Hematopoietic multipotent progenitor cell treated with erythropoietin and hydrocortisone succinate and interleukin-3 and kit ligand, for 6 days (in vitro differentiated cells): ENCODE data around the gene SHMT2.

ENCODE experiments used
- DNase-seq: peaks from one replicate; pipeline ENCODE4 v3.0.0-alpha.2; 2015

SHMT2 gene

DNA sequence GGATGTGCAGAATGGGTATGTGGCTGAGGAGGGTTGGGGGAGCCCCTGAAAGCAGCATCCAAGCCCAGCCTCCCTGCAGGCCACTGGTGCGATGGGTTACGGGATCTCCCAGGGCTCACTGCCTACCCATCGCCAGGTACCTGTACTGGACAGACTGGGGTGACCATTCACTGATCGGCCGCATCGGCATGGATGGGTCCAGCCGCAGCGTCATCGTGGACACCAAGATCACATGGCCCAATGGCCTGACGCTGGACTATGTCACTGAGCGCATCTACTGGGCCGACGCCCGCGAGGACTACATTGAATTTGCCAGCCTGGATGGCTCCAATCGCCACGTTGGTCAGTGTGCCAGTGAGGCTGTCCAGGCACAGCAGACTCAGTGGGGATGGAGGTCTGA, 31.2 kb upstream of the SHMT2 start:
- DNase-seq, result no peak

DNA sequence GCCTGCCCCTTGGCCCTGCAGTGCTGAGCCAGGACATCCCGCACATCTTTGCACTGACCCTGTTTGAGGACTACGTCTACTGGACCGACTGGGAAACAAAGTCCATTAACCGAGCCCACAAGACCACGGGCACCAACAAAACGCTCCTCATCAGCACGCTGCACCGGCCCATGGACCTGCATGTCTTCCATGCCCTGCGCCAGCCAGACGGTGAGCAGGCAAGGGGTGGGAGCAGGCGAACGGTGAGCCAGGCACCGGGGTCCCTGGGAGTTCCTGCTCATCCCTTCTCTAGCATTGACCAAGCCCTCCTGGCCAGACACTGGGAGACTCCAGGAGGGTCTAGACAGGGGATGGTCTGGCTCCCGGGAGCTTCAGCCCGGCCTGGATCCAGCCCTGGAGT, 30.3 kb upstream of the SHMT2 start:
- DNase-seq, result no peak

DNA sequence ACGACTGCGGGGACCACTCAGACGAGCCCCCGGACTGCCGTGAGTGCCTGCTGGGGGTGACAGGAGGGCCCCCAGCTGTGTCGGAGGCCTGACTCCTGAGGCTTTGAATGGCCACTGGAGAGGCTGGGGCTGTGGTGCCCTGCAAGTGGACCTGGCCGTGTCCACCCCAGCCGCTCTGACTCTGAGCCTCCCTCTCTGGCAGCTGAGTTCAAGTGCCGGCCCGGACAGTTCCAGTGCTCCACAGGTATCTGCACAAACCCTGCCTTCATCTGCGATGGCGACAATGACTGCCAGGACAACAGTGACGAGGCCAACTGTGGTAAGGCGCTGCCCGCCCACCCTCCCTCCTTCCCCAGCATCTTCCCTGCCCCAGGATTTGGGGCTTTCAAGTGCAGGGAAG, 29.0 kb upstream of the SHMT2 start:
- DNase-seq, result no peak

DNA sequence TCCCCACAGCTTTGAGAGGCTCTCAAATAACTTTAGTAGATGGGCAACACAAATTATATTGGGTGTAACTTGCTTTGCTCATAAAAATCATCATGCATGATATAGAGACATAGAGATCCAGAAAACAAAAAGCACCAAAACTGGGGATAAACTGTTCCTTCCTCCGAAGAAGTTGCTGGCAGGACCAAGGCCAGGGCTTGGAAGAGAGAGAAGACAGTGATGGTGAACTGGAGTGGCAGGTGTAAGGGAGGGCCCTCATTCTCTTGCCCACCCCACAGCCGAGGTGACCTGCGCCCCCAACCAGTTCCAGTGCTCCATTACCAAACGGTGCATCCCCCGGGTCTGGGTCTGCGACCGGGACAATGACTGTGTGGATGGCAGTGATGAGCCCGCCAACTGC, 28.3 kb upstream of the SHMT2 start:
- DNase-seq, result no peak

DNA sequence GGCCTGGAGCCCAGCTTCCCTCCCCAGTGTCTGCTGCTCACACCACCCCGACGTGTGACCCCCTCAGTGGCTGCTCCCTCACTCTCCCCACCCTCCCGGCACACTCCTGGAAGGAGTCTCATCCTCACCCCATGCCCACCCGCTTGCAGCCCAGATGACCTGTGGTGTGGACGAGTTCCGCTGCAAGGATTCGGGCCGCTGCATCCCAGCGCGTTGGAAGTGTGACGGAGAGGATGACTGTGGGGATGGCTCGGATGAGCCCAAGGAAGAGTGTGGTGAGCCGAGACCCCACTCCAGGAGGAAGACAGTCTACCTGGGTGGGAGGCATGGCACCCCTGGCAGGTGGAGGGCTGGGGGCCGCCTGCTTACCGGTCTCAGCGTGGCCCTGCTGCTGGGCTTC, 27.9 kb upstream of the SHMT2 start:
- no peak for DNase-seq

DNA sequence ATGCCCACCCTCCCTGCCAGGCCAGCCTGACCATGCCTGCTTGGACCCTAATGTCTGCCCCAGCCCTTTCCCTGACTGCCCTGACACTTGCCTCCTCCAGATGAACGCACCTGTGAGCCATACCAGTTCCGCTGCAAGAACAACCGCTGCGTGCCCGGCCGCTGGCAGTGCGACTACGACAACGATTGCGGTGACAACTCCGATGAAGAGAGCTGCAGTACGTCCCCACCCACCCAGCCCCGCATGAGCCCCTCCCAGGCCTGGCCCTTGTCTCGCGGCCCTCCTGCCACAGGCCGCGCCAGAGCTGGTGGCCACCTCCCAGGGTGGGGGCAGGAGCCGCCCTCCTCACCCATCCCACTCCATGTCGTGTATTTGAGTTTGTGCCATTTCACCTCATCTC, 27.2 kb upstream of the SHMT2 start:
- no peak for DNase-seq

DNA sequence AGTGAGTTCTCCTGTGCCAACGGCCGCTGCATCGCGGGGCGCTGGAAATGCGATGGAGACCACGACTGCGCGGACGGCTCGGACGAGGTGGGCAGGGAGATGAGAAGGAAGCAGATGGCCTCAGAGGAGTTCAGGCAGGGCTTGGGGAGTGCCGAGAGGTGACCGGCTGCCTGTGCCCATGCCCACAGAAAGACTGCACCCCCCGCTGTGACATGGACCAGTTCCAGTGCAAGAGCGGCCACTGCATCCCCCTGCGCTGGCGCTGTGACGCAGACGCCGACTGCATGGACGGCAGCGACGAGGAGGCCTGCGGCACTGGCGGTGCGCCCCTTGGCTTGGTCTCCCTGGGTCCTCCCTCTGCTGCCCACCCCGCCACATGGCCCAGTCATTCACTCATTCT, 26.3 kb upstream of the SHMT2 start:
- DNase-seq, result no peak

DNA sequence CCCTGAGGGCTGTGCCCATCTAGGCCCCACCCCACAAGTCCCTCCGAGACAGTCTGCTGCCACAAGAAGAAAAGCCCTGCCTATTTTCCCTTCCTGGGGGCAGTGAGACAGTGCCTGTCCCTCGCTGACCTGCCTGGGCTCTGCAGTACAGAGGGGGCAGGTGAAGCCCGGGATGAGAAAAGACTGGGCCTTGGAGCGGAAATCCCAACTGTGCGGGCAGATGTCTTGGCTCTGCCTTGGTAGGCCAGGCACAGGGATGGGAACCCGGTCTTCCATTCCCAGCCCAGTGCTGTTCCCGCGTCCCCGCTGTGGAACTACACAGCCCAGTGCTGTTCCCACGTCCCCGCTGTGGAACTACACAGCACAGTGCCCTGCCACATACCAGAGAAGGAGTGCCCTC, 25.7 kb upstream of the SHMT2 start:
- DNase-seq, result no peak

DNA sequence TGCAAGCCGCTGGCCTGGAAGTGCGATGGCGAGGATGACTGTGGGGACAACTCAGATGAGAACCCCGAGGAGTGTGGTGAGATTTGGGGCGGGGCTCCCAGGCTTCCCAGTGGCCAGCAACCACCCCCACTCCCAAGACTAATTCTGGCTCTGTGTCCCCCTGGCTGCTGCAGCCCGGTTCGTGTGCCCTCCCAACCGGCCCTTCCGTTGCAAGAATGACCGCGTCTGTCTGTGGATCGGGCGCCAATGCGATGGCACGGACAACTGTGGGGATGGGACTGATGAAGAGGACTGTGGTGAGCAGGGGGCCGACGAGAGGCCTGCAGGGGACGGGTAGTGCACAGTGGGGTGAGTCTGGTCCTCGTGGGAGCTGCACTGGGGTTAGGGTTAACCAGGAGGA, 25.1 kb upstream of the SHMT2 start:
- DNase-seq, result no peak

DNA sequence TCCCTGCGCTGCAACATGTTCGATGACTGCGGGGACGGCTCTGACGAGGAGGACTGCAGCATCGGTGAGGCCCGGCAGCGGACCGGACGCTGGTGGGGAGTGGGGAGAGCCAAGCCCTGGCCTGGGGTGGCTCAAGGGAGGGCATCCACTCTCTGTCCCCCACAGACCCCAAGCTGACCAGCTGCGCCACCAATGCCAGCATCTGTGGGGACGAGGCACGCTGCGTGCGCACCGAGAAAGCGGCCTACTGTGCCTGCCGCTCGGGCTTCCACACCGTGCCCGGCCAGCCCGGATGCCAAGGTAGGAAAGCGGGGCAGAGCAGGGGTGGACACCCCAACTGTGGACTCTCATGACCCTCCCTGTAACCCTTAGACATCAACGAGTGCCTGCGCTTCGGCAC, 24.3 kb upstream of the SHMT2 start:
- DNase-seq, result no peak

DNA sequence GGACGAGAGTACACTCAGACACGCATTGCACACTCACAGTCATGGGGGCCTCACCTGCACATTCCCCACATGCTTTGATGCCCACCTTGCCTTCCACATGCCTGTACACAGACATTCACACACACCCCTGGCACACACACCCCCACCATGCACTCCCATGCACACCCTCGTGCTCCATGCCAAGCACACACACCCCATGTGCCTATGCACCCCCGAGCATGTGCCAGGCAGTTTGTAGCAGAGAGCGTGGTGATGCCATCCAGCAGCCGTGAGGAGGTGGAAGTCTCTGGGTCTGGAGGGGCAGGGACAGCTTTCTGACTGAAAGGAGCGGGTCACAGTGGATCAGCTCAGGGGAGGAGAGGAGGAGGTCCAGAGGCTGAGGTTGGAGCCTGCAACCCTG, 23.6 kb upstream of the SHMT2 start:
- DNase-seq, result no peak

DNA sequence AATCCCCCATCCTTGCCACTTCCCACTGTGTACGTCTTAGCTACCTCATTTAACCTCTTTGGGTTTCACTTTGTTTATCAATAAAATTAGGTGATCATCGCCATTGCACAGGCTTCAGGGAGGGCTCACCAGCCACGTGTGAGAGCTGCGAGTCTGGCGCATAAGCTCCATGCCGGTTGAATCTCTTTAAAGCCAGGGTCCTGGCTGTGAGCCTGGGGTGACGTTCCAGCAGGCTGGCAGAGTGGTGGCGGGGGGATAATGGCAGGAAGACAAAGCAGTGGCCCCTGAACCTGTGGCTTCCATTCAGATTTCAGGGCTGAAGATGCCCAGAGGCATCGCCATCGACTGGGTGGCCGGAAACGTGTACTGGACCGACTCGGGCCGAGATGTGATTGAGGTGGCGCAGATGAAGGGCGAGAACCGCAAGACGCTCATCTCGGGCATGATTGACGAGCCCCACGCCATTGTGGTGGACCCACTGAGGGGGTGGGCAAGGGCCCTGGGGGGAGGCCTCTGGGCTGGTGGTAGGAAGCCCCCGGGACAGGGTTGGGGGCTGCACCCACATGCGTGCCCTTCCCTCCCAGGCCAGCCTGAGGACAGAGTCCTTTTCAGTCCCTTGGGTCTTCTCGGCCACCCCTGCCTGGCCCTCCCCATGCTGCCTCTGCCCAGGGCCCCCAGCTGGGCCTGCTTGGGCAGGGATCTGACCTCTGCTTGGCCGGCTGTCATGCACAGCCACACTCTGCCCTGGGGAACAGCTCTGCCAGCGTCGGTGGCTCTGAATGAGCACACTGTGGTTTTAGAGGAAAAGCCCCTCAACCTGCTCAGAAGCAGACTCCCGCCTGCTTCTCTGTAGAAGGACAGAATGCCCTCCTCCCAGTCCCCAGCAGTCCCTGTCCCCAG, 21.5 kb upstream of the SHMT2 start:
- DNase-seq, result no peak

DNA sequence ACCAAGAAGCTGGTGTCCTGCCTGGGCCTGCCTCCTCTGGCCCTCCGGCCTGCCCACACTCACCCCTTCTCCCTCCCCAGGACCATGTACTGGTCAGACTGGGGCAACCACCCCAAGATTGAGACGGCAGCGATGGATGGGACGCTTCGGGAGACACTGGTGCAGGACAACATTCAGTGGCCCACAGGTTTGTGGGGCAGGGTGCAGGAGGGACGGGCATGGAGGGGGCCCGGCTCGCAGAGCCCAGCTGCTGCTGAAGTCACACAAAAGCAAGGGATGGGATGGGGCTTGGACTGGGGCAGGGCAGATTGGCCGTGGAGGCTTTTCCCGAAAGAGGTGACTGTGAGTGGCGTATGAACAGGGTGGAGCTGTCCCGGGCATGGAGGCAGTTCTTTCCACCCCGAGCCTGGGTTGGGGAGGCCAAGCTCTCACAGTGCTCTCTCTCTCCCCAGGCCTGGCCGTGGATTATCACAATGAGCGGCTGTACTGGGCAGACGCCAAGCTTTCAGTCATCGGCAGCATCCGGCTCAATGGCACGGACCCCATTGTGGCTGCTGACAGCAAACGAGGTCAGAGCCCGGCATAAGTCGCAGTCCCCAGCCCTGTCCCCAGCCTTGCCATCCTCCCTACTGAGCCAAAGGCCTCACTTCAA, 20.8 kb upstream of the SHMT2 start:
- no peak for DNase-seq

DNA sequence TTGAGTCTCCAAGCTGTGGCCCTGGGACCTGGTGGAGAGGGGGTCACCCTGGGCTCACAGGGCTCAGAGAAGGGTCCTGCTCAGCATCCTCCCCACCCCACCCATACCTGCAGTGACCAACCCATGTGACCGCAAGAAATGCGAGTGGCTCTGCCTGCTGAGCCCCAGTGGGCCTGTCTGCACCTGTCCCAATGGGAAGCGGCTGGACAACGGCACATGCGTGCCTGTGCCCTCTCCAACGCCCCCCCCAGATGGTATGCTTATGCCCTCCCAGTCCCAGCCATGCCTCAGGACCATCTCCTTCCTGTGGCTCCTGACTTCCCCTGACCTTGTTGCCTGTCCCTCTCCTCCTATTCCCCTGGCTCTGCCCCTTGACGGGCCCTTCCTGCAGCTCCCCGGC, 19.6 kb upstream of the SHMT2 start:
- no peak for DNase-seq

DNA sequence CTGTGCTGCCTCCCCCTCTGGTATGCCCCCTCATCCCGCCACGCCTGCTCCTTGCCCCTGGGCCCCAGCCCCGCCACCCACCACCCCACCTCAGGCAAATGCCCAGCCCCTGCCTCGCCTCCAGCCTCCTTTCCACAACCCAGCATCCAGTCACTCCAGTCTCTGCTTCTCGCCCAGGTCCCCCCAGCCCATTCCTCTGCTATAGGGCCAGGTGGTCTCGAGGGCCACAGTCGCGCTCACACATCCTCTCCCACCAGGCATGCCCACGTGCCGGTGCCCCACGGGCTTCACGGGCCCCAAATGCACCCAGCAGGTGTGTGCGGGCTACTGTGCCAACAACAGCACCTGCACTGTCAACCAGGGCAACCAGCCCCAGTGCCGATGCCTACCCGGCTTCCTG, 19.1 kb upstream of the SHMT2 start:
- DNase-seq, result no peak

DNA sequence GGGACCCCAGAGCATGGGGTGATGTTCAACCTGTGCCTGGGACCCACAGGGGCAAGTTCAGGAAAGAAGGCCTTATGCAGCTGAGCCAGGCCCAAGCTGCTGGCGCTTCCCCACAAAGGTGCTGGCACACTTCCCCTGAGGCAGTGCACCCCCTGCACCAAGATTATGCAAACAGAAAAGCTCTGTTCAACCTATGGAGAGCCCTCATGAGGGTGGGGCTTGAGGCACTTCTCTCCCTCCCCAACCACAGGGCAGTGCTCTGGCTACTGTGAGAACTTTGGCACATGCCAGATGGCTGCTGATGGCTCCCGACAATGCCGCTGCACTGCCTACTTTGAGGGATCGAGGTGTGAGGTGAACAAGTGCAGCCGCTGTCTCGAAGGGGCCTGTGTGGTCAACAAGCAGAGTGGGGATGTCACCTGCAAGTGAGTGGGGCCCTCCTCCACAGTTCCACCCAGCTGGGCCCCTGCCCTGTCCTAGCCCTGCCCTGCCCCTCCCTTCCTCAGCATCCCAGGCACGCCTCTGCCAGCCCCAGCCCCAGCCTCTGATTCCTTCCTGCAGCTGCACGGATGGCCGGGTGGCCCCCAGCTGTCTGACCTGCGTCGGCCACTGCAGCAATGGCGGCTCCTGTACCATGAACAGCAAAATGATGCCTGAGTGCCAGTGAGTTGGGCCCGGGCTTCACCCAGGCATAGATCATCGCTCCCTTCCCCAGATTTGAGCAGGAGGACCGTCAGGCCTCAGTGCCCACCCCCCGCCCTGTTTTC, 18.4 kb upstream of the SHMT2 start:
- DNase-seq, result peak; percentile 56

DNA sequence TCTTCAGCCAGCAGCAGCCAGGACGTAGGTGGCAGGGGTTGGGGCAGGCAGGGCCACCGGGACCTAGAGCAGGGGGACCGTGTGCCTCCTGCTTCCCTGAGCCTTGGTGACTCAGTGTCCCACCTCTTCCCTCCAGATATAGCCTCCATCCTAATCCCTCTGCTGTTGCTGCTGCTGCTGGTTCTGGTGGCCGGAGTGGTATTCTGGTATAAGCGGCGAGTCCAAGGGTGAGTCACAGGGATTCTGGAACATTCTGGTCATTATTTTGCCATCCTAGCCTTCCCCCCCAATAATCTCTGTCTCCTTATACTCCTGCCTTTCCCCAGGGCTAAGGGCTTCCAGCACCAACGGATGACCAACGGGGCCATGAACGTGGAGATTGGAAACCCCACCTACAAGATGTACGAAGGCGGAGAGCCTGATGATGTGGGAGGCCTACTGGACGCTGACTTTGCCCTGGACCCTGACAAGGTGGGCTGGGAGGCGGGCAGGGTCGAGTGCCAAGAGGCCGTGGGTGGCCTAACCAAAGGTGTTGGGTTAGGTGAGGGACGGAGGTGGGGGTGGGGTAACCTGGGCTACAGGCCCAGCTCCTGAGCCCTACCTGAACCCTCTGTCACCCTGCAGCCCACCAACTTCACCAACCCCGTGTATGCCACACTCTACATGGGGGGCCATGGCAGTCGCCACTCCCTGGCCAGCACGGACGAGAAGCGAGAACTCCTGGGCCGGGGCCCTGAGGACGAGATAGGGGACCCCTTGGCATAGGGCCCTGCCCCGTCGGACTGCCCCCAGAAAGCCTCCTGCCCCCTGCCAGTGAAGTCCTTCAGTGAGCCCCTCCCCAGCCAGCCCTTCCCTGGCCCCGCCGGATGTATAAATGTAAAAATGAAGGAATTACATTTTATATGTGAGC, 17.5 kb upstream of the SHMT2 start:
- DNase-seq, result no peak

DNA sequence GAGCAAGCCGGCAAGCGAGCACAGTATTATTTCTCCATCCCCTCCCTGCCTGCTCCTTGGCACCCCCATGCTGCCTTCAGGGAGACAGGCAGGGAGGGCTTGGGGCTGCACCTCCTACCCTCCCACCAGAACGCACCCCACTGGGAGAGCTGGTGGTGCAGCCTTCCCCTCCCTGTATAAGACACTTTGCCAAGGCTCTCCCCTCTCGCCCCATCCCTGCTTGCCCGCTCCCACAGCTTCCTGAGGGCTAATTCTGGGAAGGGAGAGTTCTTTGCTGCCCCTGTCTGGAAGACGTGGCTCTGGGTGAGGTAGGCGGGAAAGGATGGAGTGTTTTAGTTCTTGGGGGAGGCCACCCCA, 16.8 kb upstream of the SHMT2 start:
- DNase-seq, result no peak

DNA sequence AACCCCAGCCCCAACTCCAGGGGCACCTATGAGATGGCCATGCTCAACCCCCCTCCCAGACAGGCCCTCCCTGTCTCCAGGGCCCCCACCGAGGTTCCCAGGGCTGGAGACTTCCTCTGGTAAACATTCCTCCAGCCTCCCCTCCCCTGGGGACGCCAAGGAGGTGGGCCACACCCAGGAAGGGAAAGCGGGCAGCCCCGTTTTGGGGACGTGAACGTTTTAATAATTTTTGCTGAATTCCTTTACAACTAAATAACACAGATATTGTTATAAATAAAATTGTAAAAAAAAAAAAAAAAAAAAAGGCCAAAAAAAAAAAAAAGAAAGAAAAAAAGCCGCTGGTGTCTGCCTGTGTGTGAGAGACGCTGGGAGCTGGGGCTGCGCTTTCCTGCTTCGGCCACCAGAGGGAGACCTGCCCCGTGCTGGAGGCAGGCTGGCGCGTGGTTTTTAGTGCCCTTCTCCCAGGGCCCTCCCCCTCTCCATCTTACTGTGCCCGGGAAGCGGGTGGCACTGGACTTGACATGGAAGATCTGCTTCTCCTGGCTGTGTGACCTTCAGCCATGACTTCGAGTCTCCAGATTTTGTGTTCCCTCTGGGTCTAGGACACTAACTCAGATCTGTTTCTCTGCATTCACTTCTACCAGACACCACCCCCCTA, 16.3 kb upstream of the SHMT2 start:
- DNase-seq, result peak; percentile 86

DNA sequence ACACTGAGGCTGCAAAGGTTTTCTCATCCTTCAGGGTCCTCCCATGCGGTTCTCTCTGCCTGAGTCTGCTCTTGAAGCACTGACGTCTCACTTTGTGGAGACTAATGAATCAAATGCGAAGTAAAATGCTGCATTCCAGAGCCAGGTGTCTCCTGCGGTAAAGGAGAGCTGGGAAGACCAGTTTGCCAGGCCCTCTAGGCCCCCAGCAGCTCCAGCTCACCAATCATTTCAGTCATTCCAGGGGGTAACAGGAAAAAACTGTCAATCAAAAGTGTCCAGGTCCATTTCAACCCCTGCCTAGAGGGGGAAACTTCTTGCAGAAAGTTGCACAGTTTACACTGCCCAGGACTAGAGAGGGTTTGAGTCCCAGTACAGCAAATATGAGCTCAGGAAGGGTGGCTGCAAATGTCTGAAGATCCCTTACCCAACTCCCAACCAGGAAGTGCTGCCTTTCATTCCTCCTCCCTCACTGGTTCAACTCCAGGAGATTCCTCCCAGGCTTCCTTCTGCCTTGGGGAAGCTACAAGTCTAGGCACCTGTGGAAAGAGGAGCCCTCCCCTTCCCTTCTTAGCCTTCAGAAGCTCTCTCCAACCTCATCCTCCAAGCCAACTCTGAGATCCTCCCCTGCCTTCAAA, 15.6 kb upstream of the SHMT2 start:
- DNase-seq, result no peak

DNA sequence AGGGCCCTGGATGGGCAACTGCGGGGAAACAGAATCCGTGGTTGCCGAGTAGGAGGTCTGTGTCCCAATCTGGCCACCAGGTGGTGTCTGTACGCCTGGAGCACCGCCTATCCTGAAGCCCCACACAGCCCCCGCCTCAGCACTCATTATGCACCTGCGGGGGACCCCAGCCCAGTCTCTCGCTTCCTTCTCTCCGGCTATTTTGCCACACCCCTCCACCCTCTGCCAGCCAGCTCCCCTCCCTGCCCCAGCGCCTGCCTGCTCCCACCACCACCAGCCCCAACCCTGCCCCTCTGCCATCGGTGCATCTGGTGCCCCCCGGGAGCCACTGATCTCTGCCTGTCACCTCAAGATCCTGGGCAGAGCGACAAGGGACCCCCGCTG, 15.1 kb upstream of the SHMT2 start:
- DNase-seq, result peak; percentile 87

DNA sequence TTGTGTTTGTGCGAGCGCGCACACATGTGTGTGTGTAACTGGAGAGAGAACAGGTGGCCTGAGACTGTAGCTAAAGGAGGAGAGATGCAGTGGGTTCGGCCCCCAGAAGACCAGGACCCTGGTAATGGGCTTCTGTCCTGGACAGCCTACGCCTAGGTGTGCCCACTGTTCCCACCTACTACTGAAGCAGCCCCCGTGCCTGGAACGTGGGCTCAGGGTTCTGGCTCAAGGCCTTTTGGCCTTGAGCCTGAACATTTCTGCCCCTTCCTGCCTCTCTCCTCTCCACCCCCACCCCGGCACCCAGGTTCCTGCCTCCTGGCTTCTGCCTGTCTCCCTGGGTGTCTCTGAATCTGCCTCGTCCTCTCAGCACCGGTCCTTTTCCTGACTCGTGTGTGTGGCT, 14.4 kb upstream of the SHMT2 start:
- DNase-seq, result no peak
